AG20443 (cell line): Measurements from ENCODE around the gene NUCB1.
"Not testable (repeated sequence)": the region's sequence is repeated elsewhere in the genome, so short reads cannot be mapped to it uniquely, and the experiment has no call there.

Experiments used
- DNase-seq: peaks from one replicate; pipeline ENCODE4 v3.0.0; 2012; ENCODE audit warnings: low spot score, mixed read lengths

Gene NUCB1

DNA sequence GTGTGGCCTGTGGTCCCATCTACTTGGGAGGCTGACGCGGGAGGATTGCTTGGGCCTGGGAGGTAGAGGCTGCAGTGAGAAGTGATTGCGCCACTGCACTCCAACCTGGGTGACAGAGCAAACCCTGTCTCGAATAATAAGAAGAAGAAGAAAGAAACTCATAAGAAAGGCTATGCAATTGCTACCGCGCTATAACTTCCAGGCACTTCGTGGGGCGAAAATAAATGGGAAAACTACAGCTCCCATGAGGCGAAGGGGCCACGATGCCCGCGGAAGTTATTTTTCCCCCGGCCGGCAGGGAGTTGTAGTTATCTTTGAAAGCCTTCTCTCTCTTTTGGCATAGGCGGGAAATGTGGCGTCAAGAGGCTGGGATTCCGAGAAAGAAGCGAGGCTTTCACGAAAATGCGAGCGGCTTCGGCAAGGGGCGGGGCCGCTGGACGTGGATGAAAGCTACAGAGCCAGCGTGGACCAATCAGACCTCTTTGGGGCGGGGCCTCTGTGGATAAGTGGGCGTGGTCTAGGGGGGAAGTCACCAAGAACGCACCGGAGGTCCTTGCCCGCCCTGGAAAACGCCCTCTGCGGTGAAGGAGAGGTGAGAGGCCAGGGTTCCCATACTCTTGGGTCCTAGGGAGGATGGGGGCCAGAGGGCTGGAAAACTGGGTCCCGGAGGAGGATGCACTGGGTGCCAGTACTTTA lies at the start of gene NUCB1:
Gene NUCB1, plus strand, starts transcription at position 532 of the 696 bp plus-strand sequence. CDS start 485 bp downstream, outside the sequence.
- peak; percentile 100 for DNase-seq

DNA sequence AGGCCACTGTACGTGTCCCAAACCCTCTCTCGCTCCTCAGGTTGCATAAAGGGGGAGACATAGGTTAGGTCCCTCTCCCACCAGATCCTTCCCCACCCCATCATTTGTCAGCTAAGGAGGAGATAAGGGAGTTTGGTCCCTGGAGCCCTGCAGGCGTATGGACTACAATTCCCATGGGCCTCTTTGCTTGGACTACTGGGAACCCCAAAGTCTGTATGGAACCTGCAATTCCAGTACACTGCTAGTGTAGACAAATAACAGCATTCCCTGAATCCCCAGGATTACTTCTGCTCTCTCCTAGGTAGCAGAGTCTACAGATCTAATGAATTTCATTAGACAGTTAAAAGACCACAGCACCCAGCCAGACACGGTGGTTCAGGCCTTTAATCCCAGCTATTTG lies 47.8 kb upstream of the NUCB1 start:
- no peak for DNase-seq

DNA sequence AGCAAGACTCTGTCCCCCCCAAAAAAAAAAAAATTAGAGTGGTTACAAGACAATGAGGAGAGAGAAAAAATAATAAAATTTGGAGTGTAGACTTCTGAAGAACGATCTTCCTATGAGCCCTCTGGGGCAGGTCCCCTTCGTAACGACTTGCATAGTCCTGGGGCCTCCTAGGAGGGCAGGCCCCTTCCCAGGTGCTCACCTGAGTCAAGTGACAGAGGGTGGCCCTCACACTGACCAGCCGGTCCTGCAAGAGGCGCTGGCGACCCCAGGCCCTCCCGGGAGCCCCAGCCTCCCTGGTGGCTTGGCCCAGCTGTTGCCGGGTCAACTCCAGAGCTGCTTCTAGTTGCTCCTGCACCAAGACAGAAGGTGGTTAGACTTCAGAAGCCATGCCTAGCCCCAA lies 46.6 kb upstream of the NUCB1 start:
- DNase-seq, result no peak

DNA sequence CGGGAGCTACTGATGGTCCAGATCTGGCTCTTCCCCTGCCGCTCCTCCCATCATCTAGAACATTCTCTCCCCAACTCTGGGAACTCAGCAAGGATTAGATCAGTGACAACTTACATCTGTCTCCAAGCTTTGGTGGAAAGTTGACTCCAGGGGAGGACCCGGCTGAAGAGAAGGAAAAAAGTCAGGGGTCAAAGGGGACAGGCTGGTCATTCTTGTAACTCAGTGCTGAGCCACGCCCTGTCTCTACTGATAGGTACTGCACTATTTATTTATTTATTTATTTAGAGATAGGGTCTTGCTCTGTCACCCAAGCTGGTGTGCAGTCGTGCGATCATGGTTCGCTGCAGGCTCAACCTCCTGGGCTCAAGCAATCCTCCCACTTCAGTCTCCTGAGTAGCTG lies 46.0 kb upstream of the NUCB1 start:
- DNase-seq, result no peak

DNA sequence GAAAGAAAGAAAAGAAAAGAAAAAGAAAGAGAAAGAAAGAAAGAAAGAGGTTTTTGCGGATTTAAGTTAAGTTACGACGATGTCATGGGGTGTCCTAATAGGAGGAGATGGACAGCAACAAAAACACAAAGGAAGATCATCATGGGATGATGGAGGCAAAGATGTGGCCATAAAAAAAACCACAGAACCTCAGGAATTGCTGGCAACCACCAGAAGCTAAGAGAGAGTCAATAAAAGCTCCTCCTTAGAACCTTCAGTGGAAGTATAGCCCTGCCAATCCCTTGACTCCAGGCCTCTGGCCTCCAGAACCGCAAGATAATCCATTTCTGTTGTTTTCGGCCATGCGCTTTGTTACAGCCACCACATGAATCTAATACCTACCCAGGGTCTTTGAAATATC lies 43.2 kb upstream of the NUCB1 start:
- DNase-seq, result peak; percentile 33

DNA sequence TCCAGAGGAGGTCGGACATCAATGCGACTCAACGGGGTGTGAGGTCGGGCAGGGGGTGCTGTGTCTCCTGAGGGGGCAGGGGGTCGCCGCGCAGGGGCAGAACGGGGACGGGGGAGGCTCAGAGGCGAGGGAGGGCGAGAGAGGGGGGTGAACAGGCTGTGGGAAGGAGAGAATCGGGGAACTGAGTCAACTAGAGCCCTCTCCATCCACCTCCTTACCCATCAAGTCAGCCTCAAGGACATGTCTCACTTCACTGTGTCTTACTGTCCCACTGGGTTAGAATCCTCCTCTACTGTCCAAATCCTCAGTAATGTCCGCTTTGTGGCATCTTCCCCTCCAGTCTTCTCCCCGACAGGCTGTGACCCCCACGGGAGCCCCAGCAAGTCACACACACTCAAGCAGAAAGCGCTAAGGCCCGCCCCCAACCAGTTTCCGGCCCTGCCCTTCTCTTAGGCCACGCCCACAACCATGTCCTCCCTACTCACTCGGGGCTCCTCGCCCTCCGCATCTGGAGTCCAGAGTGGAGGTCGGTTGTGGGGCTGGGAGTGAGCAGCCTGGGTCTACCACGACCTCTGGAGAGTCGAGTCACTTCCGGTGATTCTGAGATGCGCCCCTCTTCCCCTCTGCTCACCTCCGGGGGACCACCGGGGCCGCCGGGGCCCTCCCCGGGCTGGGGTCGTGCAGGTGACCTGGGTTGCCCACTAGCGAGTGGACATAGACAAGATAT lies 41.0 kb upstream of the NUCB1 start:
- no peak for DNase-seq

DNA sequence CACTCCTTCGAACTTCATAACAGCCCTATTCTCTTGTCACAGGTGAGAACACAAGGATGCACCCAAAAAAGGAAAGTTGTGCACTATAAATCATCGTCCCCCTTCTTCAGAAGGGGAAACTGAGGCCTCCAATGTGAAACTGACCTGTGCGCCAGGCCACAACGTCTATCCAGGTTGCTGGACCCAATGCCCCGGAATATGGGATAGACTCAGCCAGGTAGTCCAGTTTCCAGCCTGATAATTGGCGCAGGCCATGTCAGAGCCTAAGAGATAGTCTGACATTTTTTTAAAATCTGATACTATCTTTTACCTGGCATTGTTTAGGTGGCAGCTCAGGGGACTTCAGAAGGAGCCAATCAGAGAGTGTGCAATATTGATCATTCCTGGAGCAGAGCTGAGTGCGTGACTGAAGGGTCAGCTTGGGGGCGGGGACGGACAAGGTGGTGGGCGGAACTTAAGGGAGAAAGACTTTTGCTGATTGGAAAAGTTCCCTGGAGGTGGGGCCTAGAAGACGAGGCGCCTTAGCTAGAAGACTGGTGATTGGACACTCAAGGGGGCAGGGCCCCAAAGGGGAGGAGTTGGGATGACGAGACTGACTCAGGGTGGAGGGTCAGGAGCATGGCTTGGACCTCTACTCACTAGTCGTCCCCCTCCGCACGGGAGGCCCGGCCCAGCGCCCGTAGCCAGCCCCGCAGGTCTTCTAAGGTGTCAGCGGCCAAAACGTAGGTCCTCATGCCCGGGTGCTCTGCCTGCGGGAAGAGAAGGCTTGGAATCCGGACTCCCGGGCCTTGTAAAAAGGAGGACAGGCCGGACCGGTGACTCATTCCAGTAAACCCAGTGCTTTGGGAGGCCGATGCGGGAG lies 40.2 kb upstream of the NUCB1 start:
- DNase-seq, result no peak

DNA sequence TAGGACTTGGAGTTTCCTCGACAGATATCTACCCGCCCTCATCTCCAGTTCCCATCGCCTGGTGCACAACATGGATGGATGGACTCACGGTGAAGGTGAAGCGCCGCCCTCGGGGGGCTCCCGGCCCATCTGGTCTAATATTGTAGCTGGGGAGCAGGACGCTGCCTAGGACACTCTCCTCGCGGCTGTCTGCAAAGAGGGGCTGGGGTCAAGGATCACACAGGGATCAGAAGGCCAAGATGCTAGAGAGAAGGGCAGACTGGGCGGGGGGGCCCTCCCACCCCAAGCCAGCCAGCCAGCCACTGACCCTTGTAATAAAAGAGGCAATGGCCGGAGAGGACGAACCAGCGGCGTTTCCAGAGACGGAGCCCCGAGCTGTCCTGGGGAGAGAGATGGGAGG lies 38.8 kb upstream of the NUCB1 start:
- no peak for DNase-seq

DNA sequence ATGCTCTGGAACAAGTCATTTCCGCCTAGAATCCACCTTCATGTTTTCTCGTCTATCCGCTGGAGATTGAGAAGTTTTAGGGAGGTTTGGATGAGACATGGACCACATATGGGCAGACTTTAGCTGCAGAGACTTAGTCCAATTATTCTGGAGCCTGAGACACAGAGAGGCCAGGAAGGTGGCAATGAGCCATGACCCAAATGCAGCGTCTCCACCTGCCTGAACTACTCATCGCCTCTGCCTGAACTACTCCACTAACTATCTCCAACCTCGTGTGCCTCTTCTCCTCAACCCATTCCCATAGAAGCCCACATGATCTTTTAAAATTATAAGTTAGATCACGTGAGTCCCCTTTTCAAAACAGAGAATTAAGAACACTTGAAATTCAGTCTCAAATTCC lies 37.3 kb upstream of the NUCB1 start:
- no peak for DNase-seq

DNA sequence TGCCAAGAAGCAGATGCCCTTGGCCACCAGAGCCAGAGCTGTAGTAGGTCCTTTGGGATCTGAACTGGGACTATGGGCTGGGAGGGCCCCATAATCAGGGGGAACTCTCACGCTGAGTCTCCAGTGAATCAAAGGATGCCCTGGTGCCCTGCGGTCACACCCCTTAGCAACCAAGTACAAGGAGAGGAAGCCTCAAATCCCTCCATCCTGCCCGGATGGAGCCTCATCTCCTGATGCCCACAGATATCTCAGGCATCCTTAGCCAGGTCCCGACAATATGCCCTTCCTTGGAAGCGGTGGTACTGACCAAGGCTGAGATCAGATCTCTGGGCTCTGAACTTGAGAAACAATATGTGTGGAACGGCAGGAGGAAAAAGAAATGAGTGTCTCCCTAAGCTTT lies 33.4 kb upstream of the NUCB1 start:
- DNase-seq, result no peak

DNA sequence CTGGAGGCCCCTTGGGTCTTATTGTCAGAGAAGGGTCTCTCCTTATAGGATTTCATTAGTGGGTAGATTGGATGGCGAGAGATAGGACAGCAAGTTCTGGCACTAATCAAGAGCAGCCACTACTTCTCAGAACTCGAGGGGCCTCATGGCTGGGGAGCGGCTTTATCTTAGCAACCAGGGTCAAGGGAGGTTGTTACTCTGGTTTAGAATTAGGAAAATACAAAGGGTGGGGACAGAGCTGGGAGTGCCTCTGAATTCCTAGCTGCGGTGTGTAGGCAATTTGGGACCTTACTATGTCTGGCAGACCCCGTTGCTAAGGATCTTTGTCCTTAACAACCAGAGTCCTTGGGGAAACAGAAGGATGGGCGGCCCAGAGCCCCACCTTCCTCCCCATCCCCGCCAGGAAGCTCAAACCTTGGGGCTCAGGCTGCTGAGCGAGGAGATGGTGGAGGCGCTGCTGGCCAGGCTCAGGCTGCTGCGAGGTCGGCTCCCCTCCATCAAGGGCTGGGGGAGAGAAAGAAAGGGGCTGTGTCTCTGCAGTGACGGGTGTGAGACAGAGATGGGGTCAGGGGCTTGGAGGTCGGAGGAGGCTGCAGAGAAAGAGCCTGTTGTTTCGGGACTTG lies 32.9 kb upstream of the NUCB1 start:
- peak; percentile 40 for DNase-seq

DNA sequence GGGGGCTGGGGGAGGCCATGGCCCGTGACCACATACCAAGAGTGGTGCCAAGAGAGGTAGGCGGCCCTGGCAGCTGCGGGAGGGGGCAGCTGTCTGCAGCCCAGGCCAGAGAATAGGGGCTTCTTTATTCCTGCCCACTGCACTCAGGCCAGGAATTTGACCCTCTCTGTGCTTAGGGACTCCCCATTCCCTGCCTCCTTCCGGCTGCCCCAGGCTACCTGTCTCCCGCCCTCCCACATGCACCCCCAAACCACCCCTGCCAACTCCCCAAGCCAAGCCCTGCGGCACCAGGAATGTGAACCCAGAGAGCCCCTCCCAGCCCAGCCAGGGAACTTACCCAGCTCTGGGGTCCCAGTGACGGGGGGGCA lies 32.4 kb upstream of the NUCB1 start:
- DNase-seq, result no peak

DNA sequence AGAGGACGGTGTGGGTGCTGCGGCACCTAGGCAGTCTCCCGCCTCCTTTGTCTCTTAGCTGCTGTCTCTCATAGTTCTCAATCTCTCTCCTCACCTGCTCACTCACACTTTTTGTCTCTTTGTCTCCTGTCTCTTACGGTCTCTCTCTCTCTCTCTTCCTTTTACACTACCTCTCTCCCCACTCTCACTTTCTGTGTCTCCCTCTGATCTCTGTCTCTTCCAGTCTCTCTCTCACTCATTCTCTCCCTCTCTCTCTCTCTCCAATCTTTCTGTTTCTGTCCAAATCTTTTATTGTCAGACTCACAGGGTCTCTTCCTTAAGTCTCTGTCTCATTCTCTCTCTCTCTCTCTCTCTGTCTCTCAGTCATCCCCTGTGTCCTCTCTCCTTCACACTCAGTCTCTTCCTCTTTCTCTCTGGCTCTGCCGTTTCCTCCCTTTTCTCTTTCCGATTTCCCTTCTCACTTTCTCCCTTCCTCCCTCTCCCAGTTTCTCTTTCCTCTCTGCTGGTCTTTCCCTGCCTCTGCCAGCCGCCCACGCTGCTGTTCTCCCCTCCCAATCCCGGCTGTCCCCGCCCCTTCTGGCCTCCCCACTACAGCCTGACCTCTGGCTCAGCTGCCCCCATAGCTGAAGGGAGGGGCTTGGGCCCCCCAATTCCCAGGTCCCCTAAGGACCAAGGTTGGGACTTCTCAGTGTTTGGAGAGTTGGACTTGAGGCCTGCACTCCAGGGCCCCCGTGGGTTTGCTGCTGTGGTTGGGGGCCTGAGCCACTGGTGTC lies 31.8 kb upstream of the NUCB1 start, which contains the start of gene PLEKHA4:
Gene PLEKHA4, minus strand, starts transcription at position 504 of the 773 bp plus-strand sequence. CDS start 997 bp downstream, outside the sequence.
- DNase-seq, result peak; percentile 80

DNA sequence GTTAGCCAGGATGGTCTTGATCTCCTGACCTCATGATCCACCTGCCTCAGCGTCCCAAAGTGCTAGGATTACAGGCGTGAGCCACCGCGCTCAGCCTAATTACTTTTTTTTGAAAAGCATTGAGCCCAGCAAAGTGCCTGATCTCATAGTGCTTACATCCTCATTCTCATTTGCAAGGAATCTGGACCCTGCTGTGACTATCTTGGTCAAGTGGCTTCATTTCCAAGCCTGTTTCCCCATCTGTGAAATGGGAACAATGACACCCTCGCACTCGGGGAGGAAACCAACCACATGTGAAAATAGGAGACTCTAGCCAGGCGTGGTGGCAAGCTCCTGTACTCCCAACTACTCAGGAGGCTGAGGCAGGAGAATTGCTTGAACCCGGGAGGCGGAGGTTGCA lies 30.1 kb upstream of the NUCB1 start:
- no peak for DNase-seq

DNA sequence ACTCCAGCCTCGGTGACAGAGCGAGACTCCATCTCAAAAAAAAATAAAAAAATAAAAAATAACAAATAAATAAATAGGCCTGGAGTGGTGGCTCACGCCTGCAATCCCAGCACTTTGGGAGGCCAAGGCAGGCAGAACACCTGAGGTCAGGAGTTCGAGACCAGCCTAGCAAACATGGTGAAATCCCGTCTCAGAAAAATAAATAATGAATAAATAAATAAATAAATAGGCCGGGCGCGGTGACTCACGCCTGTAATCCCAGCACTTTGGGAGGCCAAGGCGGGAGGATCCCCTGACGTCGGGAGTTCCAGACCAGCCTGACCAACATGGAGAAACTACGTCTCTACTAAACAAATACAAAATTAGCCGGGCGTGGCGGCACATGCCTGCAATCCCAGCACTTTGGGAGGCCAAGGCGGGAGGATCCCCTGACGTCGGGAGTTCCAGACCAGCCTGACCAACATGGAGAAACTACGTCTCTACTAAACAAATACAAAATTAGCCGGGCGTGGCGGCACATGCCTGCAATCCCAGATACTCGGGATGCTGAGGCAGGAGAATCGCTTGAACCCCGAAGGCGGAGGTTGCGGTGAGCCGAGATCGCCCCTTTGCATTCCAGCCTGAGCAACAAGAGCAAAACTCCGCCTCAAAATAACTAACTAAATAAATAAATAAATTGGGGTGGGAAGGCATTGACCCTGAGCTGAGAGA lies 28.5 kb upstream of the NUCB1 start:
- not testable (repeated sequence) for DNase-seq

DNA sequence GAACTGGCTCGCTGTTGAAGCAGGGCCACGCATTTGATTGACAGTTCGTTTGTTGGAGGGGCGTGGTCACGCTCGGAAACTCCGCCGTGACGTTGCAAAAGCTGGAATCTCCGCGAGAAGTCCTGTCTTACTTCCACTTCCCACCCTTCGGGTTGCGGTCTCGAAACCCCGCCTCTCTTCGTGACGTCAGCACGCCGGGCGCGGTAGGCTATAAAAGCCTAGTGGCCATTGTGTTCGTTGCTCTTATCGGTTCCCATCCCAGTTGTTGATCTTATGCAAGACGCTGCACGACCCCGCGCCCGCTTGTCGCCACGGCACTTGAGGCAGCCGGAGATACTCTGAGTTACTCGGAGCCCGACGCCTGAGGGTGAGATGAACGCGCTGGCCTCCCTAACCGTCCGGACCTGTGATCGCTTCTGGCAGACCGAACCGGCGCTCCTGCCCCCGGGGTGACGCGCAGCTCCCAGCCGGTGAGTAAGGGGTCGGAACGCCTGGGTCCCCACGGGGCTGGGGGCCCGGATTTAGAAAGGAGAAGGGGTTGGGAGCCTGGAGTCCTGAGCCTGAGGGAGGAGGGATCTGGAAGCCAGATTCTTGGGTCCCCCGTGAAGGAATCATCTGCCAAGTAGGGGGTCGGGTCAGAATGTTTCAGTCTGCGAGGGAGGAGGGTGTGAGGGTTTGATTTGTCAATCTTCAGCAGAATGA lies 27.8 kb upstream of the NUCB1 start, which contains the start of gene PPP1R15A:
Gene PPP1R15A, plus strand, starts transcription at position 240 of the 702 bp plus-strand sequence. CDS start 813 bp downstream, outside the sequence.
- DNase-seq, result peak; percentile 96

DNA sequence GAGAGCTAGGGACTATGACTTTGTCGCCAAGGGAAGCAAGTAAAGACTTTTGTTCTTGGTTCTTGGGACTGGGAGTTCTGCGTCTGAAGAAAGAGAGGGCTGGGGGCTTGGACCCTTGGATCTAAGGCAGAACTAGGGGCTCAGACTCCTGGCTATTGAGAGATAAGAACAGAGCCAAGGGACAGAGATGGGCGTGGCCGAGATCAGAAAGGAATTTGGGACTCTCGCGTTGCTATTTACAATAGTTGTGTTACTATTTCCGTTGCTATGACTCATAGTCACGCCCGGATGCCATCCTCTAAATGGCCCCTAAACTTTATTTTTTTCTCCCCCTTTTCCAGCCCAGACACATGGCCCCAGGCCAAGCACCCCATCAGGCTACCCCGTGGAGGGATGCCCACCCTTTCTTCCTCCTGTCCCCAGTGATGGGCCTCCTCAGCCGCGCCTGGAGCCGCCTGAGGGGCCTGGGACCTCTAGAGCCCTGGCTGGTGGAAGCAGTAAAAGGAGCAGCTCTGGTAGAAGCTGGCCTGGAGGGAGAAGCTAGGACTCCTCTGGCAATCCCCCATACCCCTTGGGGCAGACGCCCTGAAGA lies 27.1 kb upstream of the NUCB1 start:
- peak; percentile 85 for DNase-seq

DNA sequence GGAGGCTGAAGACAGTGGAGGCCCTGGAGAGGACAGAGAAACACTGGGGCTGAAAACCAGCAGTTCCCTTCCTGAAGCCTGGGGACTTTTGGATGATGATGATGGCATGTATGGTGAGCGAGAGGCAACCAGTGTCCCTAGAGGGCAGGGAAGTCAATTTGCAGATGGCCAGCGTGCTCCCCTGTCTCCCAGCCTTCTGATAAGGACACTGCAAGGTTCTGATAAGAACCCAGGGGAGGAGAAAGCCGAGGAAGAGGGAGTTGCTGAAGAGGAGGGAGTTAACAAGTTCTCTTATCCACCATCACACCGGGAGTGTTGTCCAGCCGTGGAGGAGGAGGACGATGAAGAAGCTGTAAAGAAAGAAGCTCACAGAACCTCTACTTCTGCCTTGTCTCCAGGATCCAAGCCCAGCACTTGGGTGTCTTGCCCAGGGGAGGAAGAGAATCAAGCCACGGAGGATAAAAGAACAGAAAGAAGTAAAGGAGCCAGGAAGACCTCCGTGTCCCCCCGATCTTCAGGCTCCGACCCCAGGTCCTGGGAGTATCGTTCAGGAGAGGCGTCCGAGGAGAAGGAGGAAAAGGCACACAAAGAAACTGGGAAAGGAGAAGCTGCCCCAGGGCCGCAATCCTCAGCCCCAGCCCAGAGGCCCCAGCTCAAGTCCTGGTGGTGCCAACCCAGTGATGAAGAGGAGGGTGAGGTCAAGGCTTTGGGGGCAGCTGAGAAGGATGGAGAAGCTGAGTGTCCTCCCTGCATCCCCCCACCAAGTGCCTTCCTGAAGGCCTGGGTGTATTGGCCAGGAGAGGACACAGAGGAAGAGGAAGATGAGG lies 26.4 kb upstream of the NUCB1 start:
- DNase-seq, result no peak
